ENCODE data around the gene DLG2.
"Not testable (repeated sequence)": the region's sequence is repeated elsewhere in the genome, so short reads cannot be mapped to it uniquely, and the experiment has no call there.

The DLG2 gene

DNA sequence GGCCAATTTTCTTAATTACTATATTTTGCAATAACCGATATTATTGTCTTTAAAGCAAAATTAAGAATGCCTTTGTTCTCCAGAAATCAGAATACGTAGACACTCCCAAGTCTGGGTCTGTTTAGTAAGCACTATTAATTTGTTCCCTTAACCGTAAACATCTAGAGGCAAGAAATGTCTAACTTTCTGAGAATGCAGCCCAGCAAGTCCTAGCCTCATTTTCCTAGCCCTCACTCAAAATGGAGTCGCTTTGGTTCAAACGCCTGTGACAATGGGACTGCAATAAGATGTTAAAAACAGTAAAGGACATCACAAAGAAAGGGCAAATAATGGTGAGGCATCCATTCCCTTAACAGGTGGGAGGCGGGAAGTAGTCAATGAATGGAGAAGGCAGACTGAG lies 280.7 kb downstream of the DLG2 start:
- DNase-seq: no peak

GRCh38 chr11:85340846-85341245 lies 286.3 kb downstream of the DLG2 start:
- not testable (repeated sequence) for DNase-seq

DNA sequence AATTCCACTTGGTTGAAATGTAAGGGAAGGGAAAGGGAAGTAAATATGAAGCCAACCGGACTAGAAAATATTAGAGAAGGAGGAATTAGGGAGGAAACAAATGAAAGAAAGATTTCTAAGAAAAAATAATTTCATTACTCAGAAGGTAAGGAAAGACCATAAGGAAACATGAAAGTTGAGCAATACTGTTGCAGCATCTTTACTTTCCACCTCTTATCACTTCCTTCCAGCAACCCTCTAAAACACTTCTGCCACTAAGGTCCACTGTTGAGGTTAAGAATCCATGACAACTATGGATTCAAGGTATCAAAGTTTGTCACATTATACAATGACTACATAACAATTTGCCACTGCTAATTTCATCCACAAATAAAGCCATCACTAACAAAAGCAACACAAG lies 308.6 kb downstream of the DLG2 start:
- DNase-seq: no peak

DNA sequence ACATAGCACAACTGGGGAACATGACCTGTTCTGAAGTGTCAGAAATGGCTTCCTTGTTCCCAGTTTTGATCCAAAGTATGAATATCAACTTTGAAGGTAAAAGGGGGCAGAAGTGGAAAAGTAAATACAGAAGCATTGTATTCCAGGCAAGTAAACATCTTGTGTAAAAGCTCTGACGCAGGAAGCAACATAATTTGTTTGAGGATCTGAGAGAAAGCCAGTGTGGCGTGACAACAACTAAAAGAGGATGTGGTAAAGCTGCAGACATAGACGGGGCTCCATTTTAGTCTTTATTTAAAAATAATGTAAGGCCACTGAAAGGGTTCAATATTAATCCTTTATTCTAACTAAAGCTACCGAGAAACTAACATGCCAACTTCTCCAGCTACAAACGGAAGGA lies 310.2 kb downstream of the DLG2 start:
- DNase-seq: peak in 2 of 56 donors; percentile 0 to 2

GRCh38 chr11:85313741-85314140 lies 313.4 kb downstream of the DLG2 start:
- DNase-seq: no peak

- DNase-seq: peak in 2 of 56 donors; percentile 1 to 4
Measured at GRCh38 chr11:85310479-85310878, 316.7 kb downstream of the DLG2 start.

GRCh38 chr11:85307366-85307765 lies 319.8 kb downstream of the DLG2 start:
- DNase-seq: no peak

DNA sequence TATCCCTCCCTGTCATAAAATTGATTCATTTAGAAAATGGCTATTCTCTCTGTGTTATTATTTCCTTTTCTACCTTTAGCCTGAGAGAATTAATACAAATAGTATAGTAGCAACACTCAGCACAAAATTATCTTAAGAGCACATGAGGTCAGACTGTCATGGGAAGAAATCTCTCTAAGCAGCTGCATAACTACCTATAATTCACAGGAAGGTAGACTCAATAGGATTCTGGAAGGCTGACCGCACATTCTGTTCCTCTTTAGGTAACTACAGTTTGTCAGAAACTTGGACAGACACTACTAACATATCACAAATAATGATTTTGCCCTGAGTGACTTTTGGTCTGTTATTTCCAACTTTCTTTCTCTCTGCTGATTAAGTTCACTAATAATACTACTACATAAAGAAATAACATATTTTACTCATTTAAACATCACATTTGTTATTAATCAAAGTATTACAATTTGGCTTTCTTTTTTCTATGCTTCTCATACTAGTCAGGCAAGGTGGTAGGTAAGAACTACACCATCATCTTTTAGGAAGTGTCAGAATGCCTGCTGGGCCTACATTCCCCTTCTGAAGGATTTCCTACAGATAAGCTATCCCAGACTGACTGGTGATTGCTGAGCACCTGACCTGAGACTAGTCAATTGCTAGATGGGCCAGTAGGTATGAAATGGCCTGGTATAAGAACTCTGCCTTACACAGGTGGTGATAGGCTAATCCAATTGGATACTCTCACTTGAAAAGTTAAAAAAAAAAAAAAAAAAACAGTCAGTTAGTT lies 325.1 kb downstream of the DLG2 start:
- DNase-seq: no peak

DNA sequence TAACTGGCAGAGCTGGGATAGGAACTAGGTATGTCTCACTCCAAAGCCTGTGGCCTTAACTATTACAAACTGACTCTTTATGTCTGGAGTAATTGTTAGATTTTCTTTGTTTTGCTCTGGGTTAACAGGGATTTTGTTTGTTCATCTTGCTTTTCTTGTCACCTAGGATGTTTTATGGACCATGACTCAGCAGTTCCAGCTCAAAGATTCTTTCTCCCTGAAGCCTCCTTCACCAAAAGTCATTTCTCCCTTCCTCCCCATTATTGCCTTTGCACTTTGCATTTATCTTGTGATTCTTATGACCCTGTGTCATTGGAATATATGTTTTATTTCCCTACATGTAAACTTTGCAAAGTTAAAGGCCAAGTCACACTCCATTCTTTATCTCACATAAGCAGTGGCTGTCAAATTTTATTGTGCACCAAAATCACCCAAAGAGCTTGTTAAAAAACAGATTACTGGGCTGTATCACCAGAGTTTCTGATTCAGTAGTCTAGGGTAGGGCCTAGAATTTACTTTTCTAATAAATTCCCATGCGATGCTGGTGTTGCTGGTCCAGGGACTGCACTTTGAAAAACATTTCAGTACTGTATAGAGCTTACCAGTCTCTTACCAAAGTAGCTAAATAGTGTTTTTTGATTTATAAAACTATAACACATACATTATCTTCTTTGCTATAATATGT lies 327.7 kb downstream of the DLG2 start:
- no peak for DNase-seq

DNA sequence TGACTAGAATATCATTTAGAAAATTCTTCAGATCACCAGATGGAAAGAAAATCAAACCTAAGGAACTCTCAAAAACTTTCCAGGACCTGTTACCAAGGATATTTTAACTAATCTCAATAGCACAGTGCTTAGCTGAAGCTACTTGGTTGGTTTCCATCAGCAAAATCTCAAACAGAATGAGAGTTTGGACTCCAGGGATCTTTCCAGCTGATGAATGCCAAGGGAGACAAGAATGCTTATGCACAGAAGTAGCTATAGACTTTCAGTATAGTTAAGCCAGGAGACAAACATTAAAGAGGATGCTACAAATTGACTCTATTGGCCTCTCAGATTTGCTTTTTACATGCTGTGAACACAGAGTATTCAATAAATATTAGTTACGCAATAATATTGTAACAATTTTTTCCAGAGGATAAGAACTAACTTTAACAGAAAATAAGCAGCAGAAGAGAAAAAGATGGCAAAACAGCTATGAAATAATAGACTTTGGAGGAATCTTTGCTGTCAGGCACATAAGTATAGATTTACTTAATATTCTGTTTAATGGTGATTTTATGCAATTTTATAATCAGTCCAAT lies 331.4 kb downstream of the DLG2 start:
- no peak for DNase-seq

DNA sequence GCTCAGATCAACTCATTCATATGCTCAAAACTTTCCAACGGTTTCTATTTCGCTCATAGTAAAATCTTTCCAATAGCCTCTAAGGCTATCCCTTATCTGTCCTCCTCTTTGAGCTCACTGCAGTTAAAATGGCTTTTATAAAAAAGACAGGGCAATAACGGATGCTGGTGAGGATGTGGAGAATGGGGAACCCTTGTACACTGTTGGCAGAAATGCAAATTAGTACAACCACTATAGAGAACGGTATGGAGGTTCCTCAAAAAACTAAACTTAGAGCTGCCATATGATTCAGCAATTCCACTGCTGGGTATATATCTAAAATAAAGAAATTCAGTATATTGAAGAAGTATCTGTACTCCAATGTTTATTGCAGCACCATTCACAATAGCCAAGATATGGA lies 345.6 kb downstream of the DLG2 start:
- no peak for DNase-seq

GRCh38 chr11:85279267-85279666 lies 347.9 kb downstream of the DLG2 start:
- DNase-seq: no peak

DNA sequence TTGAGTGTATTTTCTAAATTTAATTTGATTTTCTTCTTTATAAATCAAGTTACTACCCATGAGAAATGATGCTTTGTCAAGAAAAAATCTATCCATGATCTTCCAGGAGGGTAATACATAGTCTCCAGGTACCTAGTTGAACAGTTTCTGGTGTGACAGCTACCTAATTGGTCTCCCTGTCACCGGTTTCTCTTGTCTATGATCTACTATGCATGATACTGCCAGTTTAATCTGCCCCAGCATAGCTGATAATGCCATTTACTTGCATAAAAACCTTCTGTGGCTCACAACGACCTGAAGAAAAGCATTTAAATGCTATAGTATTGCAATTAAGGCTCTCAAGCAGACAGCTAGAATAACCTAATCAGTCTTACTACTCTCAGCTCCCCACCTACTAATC lies 349.5 kb downstream of the DLG2 start:
- DNase-seq: no peak

DNA sequence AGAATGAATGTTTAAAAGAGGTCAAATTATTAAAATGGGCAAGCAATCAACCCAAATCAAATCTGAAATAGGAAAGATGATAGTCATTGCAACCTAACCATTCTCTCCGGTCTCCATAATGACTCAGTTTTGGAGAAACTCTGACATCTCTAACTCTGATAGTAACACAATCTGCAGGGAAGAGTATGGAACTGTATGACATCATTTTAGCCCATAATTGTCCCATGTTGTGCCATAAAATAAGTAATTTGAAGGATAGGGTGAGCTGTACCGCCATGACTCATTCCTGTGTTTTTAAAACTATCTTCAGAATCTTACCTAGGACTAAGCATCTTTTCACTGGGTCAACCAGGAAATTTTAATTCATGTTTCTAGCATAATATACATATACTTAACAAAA lies 350.8 kb downstream of the DLG2 start:
- no peak for DNase-seq

DNA sequence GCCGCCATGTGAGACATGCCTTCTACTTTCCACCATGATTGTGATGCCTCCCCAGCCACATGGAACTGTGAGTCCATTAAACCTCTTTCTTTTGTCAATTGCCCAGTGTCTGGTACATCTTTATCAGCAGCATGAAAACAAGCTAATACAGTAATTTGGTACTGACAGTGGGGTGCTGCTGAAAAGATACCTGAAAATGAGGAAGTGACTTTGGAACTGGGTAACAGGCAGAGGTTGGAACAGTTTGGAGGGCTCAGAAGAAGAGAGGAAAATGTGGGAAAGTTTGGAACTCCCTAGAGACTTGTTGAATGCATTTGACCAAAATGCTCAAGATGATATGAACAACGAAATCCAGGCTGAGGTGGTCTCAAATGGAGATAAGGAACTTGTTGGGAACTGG lies 356.8 kb downstream of the DLG2 start:
- DNase-seq: not testable (repeated sequence)

- DNase-seq: no peak
Measured at GRCh38 chr11:85269109-85269508, 358.0 kb downstream of the DLG2 start.

DNA sequence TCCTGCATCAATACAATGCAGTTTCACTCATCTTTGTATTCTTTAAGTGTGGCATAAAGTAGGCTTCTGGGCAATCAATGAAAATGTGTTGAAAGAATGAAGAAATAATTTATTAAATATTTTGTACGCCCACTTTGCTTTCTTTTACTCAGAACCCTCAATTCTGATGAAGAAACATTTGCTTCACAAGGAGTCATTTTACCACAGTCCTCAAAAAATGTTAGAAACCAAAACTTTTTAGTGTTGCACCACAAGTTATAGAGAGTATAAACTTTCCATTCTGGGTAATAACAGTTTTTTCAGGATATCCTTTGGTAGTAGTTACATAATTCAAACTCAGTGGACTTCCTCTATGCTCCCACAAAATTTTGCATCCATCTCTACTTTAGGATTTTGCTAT lies 360.5 kb downstream of the DLG2 start:
- DNase-seq: no peak

GRCh38 chr11:85263328-85263727 lies 363.8 kb downstream of the DLG2 start:
- DNase-seq: no peak

GRCh38 chr11:85257837-85258236 lies 369.3 kb downstream of the DLG2 start:
- DNase-seq: no peak

DNA sequence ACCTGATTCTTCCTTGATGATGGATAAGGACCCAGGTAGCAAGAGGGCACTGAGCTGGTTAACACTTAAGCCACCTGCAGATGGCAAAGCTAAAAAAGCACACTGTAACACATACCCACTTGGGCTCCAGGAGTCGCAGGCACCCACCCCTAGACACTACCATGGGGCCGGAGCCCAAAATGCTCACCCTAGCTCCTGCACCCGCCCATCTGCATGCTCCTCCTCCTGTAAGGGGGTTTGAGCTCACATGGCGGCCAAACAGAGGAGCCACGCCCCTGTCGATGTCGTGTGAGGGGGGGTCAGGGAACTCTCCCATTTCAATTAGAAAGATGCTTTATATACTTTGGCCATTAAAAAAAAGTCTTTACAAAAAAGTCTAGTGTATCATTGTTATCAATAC lies 370.7 kb downstream of the DLG2 start:
- DNase-seq: no peak

GRCh38 chr11:85249482-85249881 lies 377.7 kb downstream of the DLG2 start:
- DNase-seq: no peak

DNA sequence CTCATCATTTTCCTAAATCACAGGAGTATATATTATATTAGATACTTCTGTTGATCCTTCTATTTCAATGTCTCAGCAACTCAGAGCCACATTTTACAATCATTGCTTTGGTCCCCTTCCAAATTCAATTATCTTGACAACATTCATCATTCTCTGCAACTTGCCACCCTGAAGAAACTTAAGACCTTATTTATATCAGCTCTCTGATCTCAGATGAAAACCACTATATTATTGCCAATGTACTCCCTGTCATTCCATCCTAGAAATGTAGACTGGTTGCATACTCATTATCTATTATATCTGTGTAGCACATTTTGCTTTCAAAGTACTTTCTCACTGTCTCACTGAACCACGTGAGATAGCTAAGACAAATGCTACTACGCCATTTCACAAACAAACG lies 379.3 kb downstream of the DLG2 start:
- no peak for DNase-seq

DNA sequence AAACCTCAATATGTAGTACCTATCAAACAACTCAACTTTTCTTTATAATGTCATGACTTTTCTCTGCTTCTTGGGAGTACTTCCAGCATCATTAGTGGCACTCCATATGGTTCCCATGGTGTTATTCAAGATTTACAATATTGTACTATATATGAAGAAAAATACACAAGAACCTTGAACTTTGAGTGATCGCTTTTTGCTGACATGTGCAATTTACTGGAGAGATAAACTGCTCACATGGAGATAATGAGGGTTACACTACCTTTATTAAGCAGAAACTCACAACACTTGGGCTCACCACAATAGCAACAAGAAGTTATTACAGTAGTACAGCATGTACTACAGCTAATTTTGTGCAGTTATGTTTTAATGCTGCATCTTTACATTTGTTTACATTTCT lies 388.2 kb downstream of the DLG2 start:
- DNase-seq: no peak

All from nucleus accumbens (tissue), 56 donors.